Fibroblast of skin of right quadriceps (primary cell): Measurements from ENCODE around the gene INTS3.
A peak's percentile ranks its signal among the peaks of the same experiment; 100 is the strongest.
"Not testable (repeated sequence)": the region's sequence is repeated elsewhere in the genome, so short reads cannot be mapped to it uniquely, and the experiment has no call there.

Experiments
- DNase-seq: peaks from one replicate; pipeline ENCODE4 v3.0.0-alpha.2; 2013

The INTS3 gene

DNA sequence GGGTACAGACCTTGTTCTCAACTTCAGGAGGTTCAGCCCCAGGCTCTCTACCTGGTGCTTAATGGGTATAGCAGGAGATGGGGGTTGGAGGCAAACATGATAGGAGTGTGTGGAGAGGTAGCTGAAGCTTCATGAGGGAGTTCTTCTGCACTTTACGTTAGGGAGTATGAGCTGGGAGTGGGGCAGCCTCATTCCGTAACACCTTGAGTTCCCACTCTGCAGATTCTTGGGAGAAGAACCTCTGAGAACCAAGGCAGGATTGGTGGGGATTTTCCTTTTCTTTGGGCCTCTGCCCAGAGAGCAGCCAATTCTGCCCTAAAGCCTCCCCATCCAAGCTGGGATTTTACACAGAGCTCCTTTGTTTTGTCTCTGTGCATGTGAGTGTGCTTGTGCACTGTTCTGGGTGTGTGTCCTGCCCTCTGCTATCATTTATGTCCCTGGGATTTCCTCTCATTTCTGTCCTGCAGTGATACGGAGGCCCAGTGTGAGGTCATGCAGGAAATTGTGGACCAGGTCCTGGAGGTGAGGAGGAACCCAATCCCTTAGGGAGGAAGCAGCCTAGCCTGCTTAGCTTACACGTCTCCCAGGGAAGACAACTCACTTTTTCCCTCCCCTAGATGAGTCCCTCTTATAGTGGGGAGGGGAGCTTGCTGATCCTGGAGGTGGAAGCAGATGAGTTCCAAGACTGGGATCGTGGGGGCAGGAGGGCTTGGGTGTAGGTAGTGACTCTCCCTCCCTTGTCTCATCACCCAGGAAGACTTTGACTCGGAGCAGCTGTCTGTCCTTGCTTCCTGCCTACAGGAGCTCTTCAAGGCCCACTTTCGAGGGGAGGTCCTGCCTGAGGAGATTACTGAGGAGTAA lies 35.7 kb downstream of the INTS3 start:
- DNase-seq, result no peak

DNA sequence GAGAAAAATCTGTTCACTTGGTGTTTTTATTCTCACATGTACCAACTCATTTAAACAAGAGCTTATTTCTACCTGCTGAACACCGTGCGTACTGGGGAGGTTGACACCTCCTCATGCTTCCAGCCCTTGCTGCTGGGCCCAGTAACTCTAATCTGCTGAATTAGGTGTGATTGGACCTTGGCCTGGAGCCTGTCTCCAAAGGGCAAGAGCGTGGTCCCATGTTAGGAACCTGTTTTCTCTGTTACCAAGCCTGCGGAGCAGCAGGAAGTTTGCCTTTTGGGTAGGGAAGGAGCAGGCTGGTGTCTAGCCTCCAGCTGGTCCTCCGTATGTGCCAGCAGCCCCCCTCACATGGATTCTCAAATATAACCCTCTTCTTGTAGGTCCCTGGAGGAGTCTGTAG lies 36.5 kb downstream of the INTS3 start:
- no peak for DNase-seq

DNA sequence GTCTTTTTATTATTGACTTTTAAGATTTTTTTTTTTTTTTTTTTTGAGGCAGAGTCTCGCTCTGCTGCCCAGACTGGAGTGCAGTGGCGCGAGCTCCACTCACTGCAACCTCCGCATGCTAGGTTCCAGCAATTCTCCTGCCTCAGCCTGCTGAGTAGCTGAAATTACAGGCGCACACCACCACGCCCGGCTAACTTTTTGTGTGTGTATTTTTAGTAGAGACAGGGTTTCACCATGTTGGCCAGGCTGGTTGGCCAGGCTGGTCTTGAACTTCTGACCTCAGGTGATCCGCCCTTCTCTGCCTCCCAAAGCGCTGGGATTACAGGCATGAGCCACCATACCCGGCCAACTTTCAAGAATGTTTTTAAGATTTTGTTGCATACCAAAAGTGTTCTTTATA lies 38.8 kb downstream of the INTS3 start:
- not testable (repeated sequence) for DNase-seq

DNA sequence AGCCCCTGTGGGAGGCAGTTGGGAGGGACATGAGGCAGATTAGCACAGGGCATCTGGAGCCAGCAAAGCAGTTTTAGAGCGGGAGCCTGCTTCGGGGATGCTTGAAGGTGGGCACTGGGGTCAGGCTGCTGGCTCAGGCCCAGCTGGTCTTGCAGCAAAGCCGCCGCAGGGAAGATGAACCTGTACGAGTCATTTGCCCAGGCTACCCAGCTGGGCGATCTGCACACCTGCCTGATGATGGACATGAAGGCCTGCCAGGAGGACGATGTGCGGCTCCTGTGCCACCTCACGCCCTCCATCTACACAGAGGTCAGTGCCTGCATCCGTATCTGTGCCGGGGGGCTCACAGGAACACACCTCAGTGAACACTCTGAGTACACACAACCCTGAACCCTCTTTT lies 39.7 kb downstream of the INTS3 start:
- no peak for DNase-seq

DNA sequence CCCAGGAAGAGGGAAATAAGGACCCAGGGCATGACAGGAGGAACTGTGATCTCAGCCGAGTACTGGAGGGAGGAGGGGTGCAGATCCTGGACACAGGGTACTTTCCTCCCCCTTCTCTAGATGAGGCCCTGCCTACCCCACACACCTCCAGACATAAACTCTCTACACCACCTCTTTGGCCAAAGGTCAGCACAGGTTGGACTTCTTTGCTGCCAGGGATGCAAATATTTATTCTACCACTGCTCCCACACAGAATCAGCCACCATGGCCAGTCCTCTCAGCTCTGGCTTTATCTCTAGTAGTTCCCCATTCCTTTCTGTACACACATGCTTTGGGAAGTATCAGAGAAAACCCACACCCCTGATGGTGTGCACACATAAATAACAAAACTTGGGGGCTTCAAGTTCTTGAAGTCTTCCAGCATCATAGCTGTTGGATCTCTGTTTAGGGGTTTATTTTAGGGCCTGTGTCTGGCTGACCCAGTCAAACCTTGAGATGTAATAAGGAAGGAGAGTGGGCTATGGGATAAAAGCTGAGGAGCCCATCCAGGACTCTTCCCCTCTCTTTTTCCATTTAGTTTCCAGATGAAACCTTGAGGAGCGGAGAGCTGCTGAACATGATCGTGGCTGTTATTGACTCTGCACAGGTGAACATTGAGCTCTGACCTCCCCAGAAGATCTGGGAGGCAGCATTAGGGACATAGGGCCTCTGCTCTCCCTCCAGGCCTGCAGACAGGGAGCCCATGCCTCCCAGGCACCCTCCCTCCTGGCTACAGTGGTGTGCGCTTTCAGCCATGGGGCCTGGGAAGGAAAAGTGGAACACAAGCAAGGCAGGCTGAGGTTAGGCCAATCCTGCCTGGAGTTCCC lies 40.7 kb downstream of the INTS3 start:
- no peak for DNase-seq

DNA sequence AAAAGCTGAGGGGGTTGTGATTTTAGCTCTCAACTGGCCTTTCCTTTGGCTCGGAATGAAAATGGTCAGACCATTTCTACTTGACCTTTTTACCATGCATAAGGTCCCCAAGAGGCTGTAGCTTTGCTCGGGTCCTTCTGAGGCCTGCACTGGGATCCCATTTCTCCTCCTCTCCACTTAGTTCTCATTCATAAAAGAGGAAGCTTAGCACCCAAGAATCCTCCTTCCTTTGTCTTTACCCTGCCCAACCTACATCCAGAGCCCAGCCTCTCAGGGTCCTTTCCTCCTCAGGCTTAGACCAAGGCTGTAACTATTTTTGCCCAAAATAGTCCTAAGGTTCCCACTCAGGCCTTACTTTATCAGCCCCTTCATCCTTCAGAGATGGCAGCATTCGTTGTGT lies 41.4 kb downstream of the INTS3 start:
- no peak for DNase-seq

DNA sequence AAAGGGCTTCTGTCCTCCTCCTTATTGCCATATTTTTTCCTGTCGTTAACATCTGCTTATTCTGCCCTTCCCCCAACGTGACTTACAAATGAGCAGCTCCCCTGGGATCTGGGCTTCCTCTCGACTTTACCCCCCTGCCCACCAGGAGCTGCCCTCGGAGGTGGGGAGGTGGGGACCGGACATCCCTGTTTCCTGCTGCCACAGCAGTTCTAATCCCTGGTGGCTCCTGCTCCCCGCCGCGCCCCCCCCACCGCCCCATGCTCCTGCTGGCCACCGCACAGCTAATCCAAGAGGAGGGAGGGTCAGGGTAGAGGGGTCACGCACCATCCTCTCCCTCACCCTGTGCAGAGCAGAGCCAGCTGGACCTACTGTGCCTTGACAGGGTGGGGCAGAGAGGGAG lies 42.9 kb downstream of the INTS3 start:
- peak; percentile 28 for DNase-seq

DNA sequence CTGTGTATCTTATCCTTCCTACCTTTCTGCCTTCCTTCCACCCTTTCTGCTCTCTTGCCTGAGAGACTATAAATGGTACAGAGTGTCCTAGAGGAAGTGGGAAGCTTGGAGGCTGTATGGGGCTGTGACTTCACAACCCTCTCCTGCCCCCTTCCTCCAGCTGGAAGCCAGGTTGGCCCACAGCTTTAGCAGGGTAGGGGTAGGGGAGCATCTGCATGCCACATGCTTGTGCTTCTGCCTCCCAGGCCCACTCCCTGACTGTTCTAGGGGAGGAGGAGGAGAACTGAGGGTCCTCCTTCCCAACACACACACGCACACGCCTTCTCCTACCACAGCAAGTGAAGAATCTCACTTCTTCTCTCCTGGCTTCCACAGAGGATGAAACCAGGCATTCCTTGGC lies 43.4 kb downstream of the INTS3 start:
- DNase-seq, result no peak

DNA sequence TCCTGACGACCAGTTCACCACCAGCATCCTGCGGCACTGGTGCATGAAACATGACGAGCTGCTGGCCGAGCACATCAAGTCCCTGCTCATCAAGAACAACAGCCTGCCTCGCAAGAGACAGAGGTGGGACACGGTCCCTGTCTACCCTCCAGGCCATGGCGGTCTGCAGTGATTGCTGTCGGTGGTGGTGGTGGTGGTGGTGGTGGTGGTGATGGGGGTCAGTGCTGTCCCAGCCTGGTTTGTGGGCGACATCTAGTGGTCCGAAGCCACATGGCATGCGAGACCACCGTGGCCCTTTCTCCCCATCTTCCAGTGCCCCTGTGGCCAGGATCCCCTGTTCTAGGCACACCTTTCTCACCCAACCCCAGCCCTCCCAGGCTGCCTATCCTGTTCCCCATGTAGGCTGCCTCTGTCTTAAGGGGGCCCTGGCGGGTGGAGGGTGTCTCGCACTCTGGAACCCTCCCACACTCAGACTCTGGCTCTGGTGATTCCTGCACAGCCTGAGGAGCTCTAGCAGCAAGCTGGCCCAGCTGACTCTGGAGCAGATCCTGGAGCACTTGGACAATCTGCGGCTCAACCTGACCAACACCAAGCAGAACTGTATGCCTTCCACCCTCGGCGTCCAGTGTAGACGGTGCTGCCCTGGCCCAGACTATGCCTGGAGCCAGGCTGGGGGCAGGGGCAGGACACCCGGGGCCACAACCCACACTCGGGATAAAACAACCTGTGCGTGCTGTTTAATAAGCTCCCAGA lies 44.2 kb downstream of the INTS3 start:
- no peak for DNase-seq

GRCh38 chr1:153773096-153773921 lies 45.5 kb downstream of the INTS3 start:
- DNase-seq, result no peak

DNA sequence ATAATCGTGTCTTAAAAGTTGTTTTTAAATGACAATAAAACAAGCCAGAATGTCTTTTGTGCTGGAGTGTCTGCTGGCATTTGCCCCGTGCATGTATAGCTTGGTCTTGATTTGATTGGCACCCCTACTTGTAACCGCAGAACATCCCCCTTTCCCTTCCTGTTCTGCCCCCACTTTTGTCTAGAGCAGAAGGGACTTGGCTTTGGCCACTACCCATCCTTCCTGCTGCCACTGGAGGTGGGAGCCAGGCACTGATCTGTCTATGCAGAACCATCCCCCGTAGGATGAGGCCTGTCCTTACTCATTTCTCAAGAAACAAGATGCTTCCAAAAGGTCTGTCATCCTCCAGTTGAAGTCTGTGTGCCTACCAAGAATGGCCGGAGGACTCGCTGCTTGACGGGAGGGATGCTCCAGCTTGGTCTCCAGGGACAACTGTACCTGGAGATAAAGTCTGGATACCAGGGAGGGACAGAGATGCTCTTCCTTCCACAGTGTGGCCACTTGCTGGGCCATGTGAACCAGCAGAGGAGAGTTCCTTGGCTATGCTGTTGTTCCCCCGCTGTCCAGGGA lies 46.3 kb downstream of the INTS3 start:
- no peak for DNase-seq

DNA sequence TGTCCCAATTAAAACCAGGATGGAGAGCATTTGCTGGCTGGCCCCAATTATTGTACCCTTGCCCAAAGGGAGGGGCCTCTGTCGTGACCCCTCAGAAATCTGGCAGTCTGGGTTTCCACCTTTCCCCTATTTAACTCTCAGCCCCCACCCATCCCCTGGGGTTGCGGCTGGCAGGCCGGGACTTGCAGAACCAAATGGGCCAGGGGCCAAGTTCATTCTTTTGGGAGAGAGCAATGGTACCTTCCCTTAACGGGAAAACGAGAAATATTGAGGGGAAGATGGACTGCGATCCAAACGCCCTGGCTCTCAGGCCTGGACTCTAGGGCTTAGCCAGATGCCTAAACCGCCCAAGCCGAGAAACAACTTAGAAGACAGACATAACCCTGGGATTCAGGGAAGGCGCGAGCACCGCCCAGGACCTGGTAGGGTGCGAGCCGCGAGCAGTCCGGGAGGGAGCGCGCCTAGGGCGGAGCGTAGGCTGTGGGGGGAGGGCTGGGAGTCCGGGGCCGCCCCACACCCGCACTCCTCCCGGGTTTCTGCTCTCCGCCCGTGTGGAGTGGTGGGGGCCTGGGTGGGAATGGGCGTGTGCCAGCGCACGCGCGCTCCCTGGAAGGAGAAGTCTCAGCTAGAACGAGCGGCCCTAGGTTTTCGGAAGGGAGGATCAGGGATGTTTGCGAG lies 47.1 kb downstream of the INTS3 start, which contains the start of gene SLC27A3:
SLC27A3 (plus strand) TSS at position 628 of the 678 bp plus-strand sequence. CDS start 91 bp downstream, outside the sequence.
- DNase-seq, result peak; percentile 53

- DNase-seq, result no peak
Observed at GRCh38 chr1:153775458-153776327, 47.8 kb downstream of the INTS3 start.

- no peak for DNase-seq
Observed at GRCh38 chr1:153776352-153776751, 48.5 kb downstream of the INTS3 start.

DNA sequence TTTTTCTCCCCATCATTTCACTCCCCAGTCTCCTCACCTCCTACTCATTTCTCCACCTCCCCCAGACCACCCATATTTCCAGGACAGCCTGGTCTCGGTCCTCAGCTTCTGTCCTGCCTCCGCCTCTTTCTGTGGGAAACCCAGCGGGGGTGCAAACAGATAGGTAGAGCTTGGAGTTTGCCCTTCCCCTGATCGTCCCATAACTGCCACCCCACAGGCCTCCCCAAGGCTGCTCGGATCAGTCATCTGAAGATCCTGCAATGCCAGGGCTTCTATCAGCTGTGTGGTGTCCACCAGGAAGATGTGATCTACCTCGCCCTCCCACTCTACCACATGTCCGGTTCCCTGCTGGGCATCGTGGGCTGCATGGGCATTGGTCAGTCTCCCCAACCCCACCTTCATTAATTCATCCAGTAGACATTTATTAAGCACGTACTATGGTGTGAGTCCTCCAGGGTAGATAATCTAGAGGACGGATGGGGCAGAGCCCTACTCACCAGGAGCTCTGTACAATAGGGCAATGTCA lies 49.1 kb downstream of the INTS3 start:
- no peak for DNase-seq

GRCh38 chr1:153777648-153778047 lies 49.8 kb downstream of the INTS3 start:
- DNase-seq, result no peak

DNA sequence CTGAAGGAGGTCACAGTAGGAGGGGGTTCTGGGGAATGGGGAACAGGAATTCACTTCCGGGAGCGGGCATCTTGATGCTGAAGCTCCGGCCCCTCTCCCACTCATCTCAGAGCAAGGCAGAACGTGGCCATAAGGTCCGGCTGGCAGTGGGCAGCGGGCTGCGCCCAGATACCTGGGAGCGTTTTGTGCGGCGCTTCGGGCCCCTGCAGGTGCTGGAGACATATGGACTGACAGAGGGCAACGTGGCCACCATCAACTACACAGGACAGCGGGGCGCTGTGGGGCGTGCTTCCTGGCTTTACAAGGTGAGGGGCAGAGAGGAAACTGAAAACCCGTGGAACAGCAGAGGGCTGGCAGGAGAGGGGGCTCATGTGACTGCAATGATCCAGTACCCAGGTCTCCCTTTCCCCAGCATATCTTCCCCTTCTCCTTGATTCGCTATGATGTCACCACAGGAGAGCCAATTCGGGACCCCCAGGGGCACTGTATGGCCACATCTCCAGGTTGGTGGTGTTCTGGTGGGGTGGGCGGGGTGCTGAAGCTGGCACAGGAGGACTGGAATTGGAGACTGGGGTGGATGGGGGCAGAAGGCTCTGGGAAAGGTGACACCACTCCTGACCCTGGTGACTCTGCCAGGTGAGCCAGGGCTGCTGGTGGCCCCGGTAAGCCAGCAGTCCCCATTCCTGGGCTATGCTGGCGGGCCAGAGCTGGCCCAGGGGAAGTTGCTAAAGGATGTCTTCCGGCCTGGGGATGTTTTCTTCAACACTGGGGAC lies 50.4 kb downstream of the INTS3 start:
- DNase-seq, result no peak

DNA sequence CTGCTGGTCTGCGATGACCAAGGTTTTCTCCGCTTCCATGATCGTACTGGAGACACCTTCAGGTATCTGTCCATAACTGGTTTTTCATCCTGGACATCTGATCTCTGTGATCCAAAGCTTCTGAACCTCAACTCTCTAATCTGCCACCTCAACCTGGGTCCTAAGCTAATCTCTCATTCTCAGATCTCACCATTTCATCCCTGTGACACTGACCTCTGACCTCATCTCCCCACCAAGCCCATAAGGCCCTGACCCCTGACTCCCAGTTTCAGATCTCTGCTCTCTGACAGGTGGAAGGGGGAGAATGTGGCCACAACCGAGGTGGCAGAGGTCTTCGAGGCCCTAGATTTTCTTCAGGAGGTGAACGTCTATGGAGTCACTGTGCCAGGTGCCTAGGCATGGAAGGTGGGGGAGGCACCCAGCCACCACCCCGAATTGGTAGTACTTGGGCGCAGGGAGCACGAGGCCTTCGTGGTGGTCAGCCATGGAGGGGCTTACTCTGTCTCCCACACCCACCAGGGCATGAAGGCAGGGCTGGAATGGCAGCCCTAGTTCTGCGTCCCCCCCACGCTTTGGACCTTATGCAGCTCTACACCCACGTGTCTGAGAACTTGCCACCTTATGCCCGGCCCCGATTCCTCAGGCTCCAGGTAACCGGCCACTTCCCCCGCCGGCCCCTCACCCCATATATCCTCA lies 51.1 kb downstream of the INTS3 start:
- DNase-seq, result no peak
